OCI-LY1 (cell line): ENCODE measurements around the gene CAVIN4.

Source experiments
- EZH2 ChIP-seq: fragments of 200-600 bp; sonication (generic), shearing (Covaris generic); IDR thresholded peaks from 2 replicates; pipeline ENCODE4 v1.8.0; 2017; ENCODE audit warnings: borderline replicate concordance, mixed run types, mild to moderate bottlenecking, antibody characterized with exemption, low read length, moderate library complexity, mixed read lengths
- TF ChIP-seq, protein P1 (sequence below): fragments of 200-600 bp; sonication (generic), shearing (Covaris generic); IDR thresholded peaks from 2 replicates; pipeline ENCODE4 v1.5.1; 2017; ENCODE audit warnings: mild to moderate bottlenecking, antibody characterized with exemption, low read length, moderate library complexity, mixed read lengths

DNA sequence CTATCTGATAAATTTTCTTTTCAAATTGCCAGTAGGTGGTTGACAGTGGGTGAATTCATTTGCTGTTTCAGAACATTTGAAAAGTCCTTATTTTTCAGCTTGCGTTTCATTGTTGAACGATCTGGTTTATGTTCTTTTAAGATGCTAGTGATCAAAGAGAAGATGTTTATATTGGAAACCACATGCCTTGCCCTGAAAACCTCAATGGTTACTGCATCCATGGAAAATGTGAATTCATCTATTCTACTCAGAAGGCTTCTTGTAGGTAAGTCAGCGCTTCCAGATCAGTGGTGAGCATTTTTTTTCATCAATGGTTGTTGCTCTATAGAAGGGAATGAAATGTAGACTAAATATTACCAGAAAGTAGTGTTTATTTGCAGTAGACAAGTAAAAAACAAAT lies 16.6 kb upstream of the CAVIN4 start:
- TF ChIP-seq, protein P1, sequence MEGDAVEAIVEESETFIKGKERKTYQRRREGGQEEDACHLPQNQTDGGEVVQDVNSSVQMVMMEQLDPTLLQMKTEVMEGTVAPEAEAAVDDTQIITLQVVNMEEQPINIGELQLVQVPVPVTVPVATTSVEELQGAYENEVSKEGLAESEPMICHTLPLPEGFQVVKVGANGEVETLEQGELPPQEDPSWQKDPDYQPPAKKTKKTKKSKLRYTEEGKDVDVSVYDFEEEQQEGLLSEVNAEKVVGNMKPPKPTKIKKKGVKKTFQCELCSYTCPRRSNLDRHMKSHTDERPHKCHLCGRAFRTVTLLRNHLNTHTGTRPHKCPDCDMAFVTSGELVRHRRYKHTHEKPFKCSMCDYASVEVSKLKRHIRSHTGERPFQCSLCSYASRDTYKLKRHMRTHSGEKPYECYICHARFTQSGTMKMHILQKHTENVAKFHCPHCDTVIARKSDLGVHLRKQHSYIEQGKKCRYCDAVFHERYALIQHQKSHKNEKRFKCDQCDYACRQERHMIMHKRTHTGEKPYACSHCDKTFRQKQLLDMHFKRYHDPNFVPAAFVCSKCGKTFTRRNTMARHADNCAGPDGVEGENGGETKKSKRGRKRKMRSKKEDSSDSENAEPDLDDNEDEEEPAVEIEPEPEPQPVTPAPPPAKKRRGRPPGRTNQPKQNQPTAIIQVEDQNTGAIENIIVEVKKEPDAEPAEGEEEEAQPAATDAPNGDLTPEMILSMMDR, result no peak
- TF ChIP-seq EZH2, result no peak
